GM23338 (cell line): ENCODE measurements around the gene LCNL1. TPM values are rescaled to one million over a fixed set of nuclear protein-coding genes. Genes with fewer than 3 reads are reported as not detected.
A peak's percentile ranks its signal among the peaks of the same experiment; 100 is the strongest.

Experiments used
- ATAC-seq: fragments of 200-7000 bp; cut with Tn5 transposase; 3 replicates; pipeline ENCODE4 v1.9.1; 2020
- DNase-seq: peaks from one replicate; pipeline ENCODE4 v3.0.0-alpha.2; 2015; ENCODE audit warnings: low spot score
- H2AFZ ChIP-seq: fragments of 200-600 bp; sonication (generic); 2 replicates; pipeline ENCODE4 v1.8.0; 2016; ENCODE audit warnings: antibody characterized with exemption, mild to moderate bottlenecking, moderate library complexity
- H3F3A ChIP-seq: fragments of 200-600 bp; sonication (generic); replicated peaks from 2 replicates; pipeline ENCODE4 v1.8.0; 2017; ENCODE audit warnings: antibody characterized with exemption, mixed run types, low read depth
- H3K27ac ChIP-seq: fragments of 200-600 bp; sonication (generic); 2 replicates; pipeline ENCODE4 v1.6.1; 2016; ENCODE audit warnings: low read depth
- H3K27me3 ChIP-seq: fragments of 200-600 bp; sonication (generic); 2 replicates; pipeline ENCODE4 v1.8.0; 2016; ENCODE audit warnings: mild to moderate bottlenecking, mixed run types, moderate library complexity; ENCODE audit not compliant: insufficient read depth
- H3K36me3 ChIP-seq: fragments of 200-600 bp; sonication (generic); 2 replicates; pipeline ENCODE4 v1.8.0; 2016; ENCODE audit warnings: mild to moderate bottlenecking; ENCODE audit not compliant: insufficient read depth
- H3K4me1 ChIP-seq: fragments of 200-600 bp; sonication (generic); 2 replicates; pipeline ENCODE4 v1.8.0; 2016; ENCODE audit warnings: mild to moderate bottlenecking, moderate library complexity; ENCODE audit not compliant: insufficient read depth
- H3K4me2 ChIP-seq: fragments of 200-600 bp; sonication (generic); 2 replicates; pipeline ENCODE4 v1.7.1; 2017; ENCODE audit warnings: mixed run types
- H3K4me3 ChIP-seq: fragments of 200-600 bp; sonication (generic); 2 replicates; pipeline ENCODE4 v1.6.1; 2016; ENCODE audit warnings: mixed run types
- H3K79me2 ChIP-seq: fragments of 200-600 bp; sonication (generic); replicated peaks from 2 replicates; pipeline ENCODE4 v1.8.0; 2017; ENCODE audit warnings: mild to moderate bottlenecking; ENCODE audit not compliant: insufficient read depth
- H3K9me2 ChIP-seq: fragments of 200-600 bp; sonication (generic); 2 replicates; pipeline ENCODE4 v1.8.0; 2017; ENCODE audit not compliant: insufficient read depth
- H4K20me1 ChIP-seq: fragments of 200-600 bp; sonication (generic); replicated peaks from 2 replicates; pipeline ENCODE4 v1.8.0; 2017; ENCODE audit warnings: mild to moderate bottlenecking; ENCODE audit not compliant: insufficient read depth
- H3K27ac Mint-ChIP-seq: 2 replicates; pipeline ENCODE4 v1.8.0; 2020; ENCODE audit warnings: inconsistent platforms, mild to moderate bottlenecking, moderate library complexity, mixed read lengths
- H3K27me3 Mint-ChIP-seq: 3 replicates; pipeline ENCODE4 v1.8.0; 2022; ENCODE audit warnings: low read depth, mild to moderate bottlenecking, moderate library complexity, mixed read lengths, inconsistent platforms; ENCODE audit not compliant: insufficient read depth, poor library complexity
- H3K36me3 Mint-ChIP-seq: 3 replicates; pipeline ENCODE4 v1.8.0; 2021; ENCODE audit warnings: low read depth, mild to moderate bottlenecking, inconsistent platforms, moderate library complexity, mixed read lengths
- H3K4me1 Mint-ChIP-seq: 3 replicates; pipeline ENCODE4 v1.8.0; 2020; ENCODE audit warnings: mild to moderate bottlenecking, inconsistent platforms, mixed read lengths
- H3K4me3 Mint-ChIP-seq: 3 replicates; pipeline ENCODE4 v1.8.0; 2021; ENCODE audit warnings: moderate library complexity, mild to moderate bottlenecking, inconsistent platforms, mixed read lengths
- H3K9me3 Mint-ChIP-seq: 3 replicates; pipeline ENCODE4 v1.8.0; 2020; ENCODE audit warnings: moderate library complexity, mild to moderate bottlenecking, inconsistent platforms, mixed read lengths
- CREB1 ChIP-seq: fragments of 250-450 bp; sonication (Bioruptor Pico); IDR thresholded peaks from 2 replicates; pipeline ENCODE4 v1.5.0; 2020; ENCODE audit warnings: low read depth, mild to moderate bottlenecking, moderate library complexity
- EZH2 ChIP-seq: fragments of 200-600 bp; sonication (generic); IDR thresholded peaks from one replicate; pipeline ENCODE4 v1.8.0; 2017; ENCODE audit warnings: antibody characterized with exemption, mild to moderate bottlenecking, low read depth; ENCODE audit not compliant: unreplicated experiment
- EZH2phosphoT487 ChIP-seq: fragments of 200-600 bp; sonication (generic); IDR thresholded peaks from one replicate; pipeline ENCODE4 v1.8.1; 2018; ENCODE audit warnings: antibody characterized with exemption; ENCODE audit not compliant: unreplicated experiment
- JUNB ChIP-seq: IDR thresholded peaks from one replicate; pipeline ENCODE4 v1.6.1; 2016; ENCODE audit warnings: antibody characterized with exemption; ENCODE audit not compliant: unreplicated experiment
- POLR2AphosphoS5 ChIP-seq: IDR thresholded peaks from 2 replicates; pipeline ENCODE4 v1.6.1; 2016; ENCODE audit warnings: antibody characterized with exemption, low read depth
- STAT1 ChIP-seq: IDR thresholded peaks from one replicate; pipeline ENCODE4 v1.6.1; 2016; ENCODE audit warnings: antibody characterized with exemption; ENCODE audit not compliant: unreplicated experiment
- ZNF114 ChIP-seq: fragments of 250-450 bp; sonication (Bioruptor Pico); IDR thresholded peaks from 2 replicates; pipeline ENCODE4 v1.5.0; 2020; ENCODE audit warnings: mild to moderate bottlenecking, moderate library complexity
- polyA plus RNA-seq: library from polyadenylated mRNA; unstranded; fragments of >200 nt; fragmentation: Nextera tagmentation; extraction: Ambion mirVana; gene quantifications from 2 replicates; pipeline ENCODE4 v1.2.1, GENCODE V29; 2016
- total RNA-seq: library from RNA; depleted of rRNA; stranded (reverse); fragments of >200 nt; shearing (Covaris generic); gene quantifications from 2 replicates; pipeline ENCODE4 v1.2.3, GENCODE V29; 2014
- TF ChIP-seq, protein P1 (sequence below): IDR thresholded peaks from one replicate; pipeline ENCODE4 v1.6.1; 2018; ENCODE audit warnings: antibody characterized with exemption; ENCODE audit not compliant: unreplicated experiment
- TF ChIP-seq, protein P2 (sequence below): IDR thresholded peaks from 2 replicates; pipeline ENCODE4 v1.6.1; 2016; ENCODE audit warnings: antibody characterized with exemption

LCNL1 gene
- total and polyA plus RNA-seq, 2 experiments from 2014 or later: 0.11 TPM; not detected in 1

DNA sequence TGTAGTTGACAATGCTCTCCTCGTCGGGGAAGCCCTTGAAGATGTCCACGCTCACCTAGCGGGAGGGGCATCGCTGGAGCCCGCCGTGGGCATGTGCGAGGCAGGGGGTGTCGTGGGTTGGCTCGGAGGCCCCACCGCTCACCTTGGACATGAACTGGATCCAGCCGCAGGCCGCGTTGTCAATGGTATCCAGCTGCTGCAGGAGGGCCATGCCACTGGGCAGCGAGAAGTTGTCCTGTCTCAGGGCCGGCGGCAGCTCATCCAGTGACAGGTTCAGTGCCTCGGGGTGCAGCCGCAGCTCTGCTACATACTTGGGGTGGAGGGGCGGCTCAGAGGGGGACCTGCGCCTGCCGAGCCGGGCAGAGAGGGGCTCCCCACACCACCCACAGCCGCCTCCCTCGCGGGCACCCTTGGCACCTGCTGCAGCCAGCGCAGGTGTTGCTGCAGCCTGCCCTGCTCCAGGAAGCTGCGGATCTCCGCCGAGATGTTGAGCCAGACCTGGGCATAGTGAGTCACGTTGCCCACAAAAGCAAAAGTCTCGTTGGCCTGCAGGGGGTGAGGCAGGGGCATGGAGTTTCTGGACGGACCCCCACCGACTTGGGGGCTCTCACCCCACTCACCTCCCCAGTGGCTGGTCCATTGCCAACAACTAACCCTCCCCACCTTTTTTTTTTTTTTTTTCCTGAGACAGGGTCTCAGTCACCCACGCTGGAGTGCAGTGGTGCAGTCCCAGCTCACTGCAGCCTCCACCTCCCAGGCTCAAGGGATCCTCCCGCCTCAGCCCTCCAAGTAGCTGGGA lies 36.2 kb downstream of the LCNL1 start:
- no peak overlapping the region for H2AFZ ChIP-seq
- no peaks in the 10 kb centered on the region for H4K20me1 ChIP-seq
- Mint-ChIP-seq H3K4me3 (no peak overlapping the region), H3K27ac (no peak overlapping the region), H3K27me3 (peaks cover 10% of the 10 kb centered on the region), H3K9me3 (no peaks in the 10 kb centered on the region), H3K4me1 (no peaks in the 10 kb centered on the region; the same call in 2 of the 3 replicates), H3K36me3 (peaks cover 2% of the 10 kb centered on the region; the same call in 1 of the 3 replicates)
- no peak for DNase-seq
- no peak overlapping the region for H3K4me3 ChIP-seq
- no peak overlapping the region for H3K27ac ChIP-seq
- H3F3A ChIP-seq: 0 out of 2 replicates have a peak, but pooled peaks cover 3% of the 10 kb centered on the region
- no peak for ATAC-seq
- H3K36me3 ChIP-seq: no peaks in the 10 kb centered on the region
- H3K27me3 ChIP-seq: no peaks in the 10 kb centered on the region
- H3K79me2 ChIP-seq: no peaks in the 10 kb centered on the region
- TF ChIP-seq, protein P1, sequence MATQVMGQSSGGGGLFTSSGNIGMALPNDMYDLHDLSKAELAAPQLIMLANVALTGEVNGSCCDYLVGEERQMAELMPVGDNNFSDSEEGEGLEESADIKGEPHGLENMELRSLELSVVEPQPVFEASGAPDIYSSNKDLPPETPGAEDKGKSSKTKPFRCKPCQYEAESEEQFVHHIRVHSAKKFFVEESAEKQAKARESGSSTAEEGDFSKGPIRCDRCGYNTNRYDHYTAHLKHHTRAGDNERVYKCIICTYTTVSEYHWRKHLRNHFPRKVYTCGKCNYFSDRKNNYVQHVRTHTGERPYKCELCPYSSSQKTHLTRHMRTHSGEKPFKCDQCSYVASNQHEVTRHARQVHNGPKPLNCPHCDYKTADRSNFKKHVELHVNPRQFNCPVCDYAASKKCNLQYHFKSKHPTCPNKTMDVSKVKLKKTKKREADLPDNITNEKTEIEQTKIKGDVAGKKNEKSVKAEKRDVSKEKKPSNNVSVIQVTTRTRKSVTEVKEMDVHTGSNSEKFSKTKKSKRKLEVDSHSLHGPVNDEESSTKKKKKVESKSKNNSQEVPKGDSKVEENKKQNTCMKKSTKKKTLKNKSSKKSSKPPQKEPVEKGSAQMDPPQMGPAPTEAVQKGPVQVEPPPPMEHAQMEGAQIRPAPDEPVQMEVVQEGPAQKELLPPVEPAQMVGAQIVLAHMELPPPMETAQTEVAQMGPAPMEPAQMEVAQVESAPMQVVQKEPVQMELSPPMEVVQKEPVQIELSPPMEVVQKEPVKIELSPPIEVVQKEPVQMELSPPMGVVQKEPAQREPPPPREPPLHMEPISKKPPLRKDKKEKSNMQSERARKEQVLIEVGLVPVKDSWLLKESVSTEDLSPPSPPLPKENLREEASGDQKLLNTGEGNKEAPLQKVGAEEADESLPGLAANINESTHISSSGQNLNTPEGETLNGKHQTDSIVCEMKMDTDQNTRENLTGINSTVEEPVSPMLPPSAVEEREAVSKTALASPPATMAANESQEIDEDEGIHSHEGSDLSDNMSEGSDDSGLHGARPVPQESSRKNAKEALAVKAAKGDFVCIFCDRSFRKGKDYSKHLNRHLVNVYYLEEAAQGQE: no peak
- TF ChIP-seq EZH2 (no peak), EZH2phosphoT487 (no peak), STAT1 (no peak), JUNB (no peak)
- TF ChIP-seq, protein P2, sequence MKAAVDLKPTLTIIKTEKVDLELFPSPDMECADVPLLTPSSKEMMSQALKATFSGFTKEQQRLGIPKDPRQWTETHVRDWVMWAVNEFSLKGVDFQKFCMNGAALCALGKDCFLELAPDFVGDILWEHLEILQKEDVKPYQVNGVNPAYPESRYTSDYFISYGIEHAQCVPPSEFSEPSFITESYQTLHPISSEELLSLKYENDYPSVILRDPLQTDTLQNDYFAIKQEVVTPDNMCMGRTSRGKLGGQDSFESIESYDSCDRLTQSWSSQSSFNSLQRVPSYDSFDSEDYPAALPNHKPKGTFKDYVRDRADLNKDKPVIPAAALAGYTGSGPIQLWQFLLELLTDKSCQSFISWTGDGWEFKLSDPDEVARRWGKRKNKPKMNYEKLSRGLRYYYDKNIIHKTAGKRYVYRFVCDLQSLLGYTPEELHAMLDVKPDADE: no peak
- H3K4me2 ChIP-seq: no peak overlapping the region
- H3K4me1 ChIP-seq: peaks cover 4% of the 10 kb centered on the region; the same call in 1 of the 2 replicates
- no peaks in the 10 kb centered on the region for H3K9me2 ChIP-seq

DNA sequence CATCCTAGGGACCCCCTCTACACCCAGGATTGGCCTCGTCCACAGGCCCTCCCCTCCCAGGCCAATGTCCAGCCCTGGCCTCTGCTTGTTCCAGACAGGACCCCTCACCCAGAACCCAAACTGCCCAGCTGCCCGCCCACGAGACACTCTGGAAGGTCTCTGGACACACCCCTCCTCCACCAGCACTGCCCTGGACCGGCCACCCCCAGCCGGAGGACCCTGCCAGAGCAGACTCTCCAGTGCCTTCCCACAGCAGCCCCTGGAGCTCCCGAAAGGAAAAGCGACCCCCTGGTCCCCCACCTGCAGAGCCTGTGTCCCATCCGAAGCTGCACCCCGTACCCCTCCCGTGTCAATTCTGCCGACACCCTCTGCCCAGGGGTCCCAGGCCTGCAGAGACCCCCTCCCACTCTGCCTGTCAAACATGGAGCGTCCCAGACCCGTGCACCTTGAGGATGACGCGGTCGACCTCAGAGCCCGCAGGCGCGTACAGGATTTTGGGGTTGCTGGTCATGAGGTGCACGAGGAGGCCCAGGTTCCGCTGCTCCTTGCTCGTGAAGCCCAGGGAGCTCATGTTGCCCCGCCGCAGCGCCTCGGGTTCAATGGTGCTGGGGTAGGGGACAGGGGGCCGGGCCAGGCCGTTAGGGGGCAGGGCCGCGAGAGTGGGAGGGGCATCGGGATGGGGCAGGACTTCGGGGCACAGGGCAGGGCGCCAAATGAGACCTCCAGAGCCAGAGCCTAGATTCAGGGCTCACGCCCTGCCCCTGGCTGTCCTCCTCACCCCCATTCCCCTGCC lies 37.3 kb downstream of the LCNL1 start:
- ATAC-seq (peak; percentile 15), DNase-seq (peak; percentile 51)
- H2AFZ ChIP-seq: no peak overlapping the region
- H3K4me2 ChIP-seq: no peak overlapping the region
- no peak overlapping the region for H3K27ac ChIP-seq
- Mint-ChIP-seq H3K4me3 (no peak overlapping the region), H3K27me3 (peaks cover 11% of the 10 kb centered on the region), H3K36me3 (peaks cover 2% of the 10 kb centered on the region; the same call in 1 of the 3 replicates), H3K9me3 (no peaks in the 10 kb centered on the region), H3K27ac (no peak overlapping the region; the same call in 1 of the 2 replicates), H3K4me1 (no peaks in the 10 kb centered on the region; the same call in 2 of the 3 replicates)
- no peaks in the 10 kb centered on the region for H3K79me2 ChIP-seq
- H3K4me3 ChIP-seq: no peak overlapping the region
- H3K9me2 ChIP-seq: no peaks in the 10 kb centered on the region
- no peaks in the 10 kb centered on the region for H3K36me3 ChIP-seq
- peaks cover 4% of the 10 kb centered on the region; the same call in 1 of the 2 replicates for H3K4me1 ChIP-seq
- no peaks in the 10 kb centered on the region for H4K20me1 ChIP-seq
- no peaks in the 10 kb centered on the region for H3K27me3 ChIP-seq
- 0 out of 2 replicates have a peak, but pooled peaks cover 3% of the 10 kb centered on the region for H3F3A ChIP-seq
- TF ChIP-seq POLR2AphosphoS5 (no peak), ZNF114 (CRISPR knock-in tag) (no peak), CREB1 (CRISPR knock-in tag) (no peak), EZH2 (no peak)
- TF ChIP-seq, protein P2: no peak
